Mesendoderm (in vitro differentiated cells): Measurements from ENCODE around the gene CATSPERD.
"Not testable (repeated sequence)": the region's sequence is repeated elsewhere in the genome, so short reads cannot be mapped to it uniquely, and the experiment has no call there.

ENCODE experiments used
- DNase-seq: peaks from one replicate; pipeline ENCODE4 v3.0.0; 2013
- H2AK5ac ChIP-seq: 2 replicates; pipeline ENCODE4 v1.6.1; 2013; ENCODE audit warnings: low read length, inconsistent platforms
- H2BK120ac ChIP-seq: 2 replicates; pipeline ENCODE4 v1.6.1; 2013; ENCODE audit warnings: low read depth, mild to moderate bottlenecking, low read length, moderate library complexity, mixed read lengths
- H2BK15ac ChIP-seq: replicated peaks from 2 replicates; pipeline ENCODE4 v1.6.1; 2013; ENCODE audit warnings: low read depth, mild to moderate bottlenecking, moderate library complexity
- H2BK5ac ChIP-seq: 2 replicates; pipeline ENCODE4 v1.6.1; 2013; ENCODE audit warnings: low read length, inconsistent platforms
- H3K18ac ChIP-seq: 2 replicates; pipeline ENCODE4 v1.6.1; 2013; ENCODE audit warnings: mild to moderate bottlenecking, low read length, mixed read lengths
- H3K23ac ChIP-seq: one replicate; pipeline ENCODE4 v1.6.1; 2013; ENCODE audit warnings: low read length
- H3K27ac ChIP-seq: 2 replicates; pipeline ENCODE4 v1.5.1; 2013; ENCODE audit warnings: low read depth, mild to moderate bottlenecking, inconsistent platforms, low read length, moderate library complexity
- H3K27me3 ChIP-seq: 2 replicates; pipeline ENCODE4 v1.6.1; 2013; ENCODE audit warnings: low read length, control low read depth, mild to moderate bottlenecking, inconsistent platforms; ENCODE audit not compliant: insufficient read depth, poor library complexity
- H3K36me3 ChIP-seq: 2 replicates; pipeline ENCODE4 v1.6.1; 2013; ENCODE audit warnings: low read length, inconsistent platforms; ENCODE audit not compliant: control insufficient read depth, insufficient read depth
- H3K4ac ChIP-seq: one replicate; pipeline ENCODE4 v1.6.1; 2013; ENCODE audit warnings: low read depth, mild to moderate bottlenecking, low read length, moderate library complexity
- H3K4me1 ChIP-seq: 2 replicates; pipeline ENCODE4 v1.6.1; 2013; ENCODE audit warnings: low read depth, low read length, inconsistent platforms; ENCODE audit not compliant: control insufficient read depth
- H3K4me2 ChIP-seq: 2 replicates; pipeline ENCODE4 v1.6.1; 2013; ENCODE audit warnings: low read length
- H3K4me3 ChIP-seq: 2 replicates; pipeline ENCODE4 v1.5.1; 2013; ENCODE audit warnings: mild to moderate bottlenecking, low read length
- H3K56ac ChIP-seq: one replicate; pipeline ENCODE4 v1.6.1; 2013; ENCODE audit warnings: low read length
- H3K79me1 ChIP-seq: 2 replicates; pipeline ENCODE4 v1.6.1; 2013; ENCODE audit warnings: low read length, inconsistent platforms
- H3K79me2 ChIP-seq: 2 replicates; pipeline ENCODE4 v1.6.1; 2013; ENCODE audit warnings: mild to moderate bottlenecking, low read length; ENCODE audit not compliant: control insufficient read depth, insufficient read depth
- H3K9ac ChIP-seq: 2 replicates; pipeline ENCODE4 v1.6.1; 2013; ENCODE audit warnings: low read length, inconsistent platforms
- H4K5ac ChIP-seq: one replicate; pipeline ENCODE4 v1.6.1; 2013; ENCODE audit warnings: low read length
- H4K8ac ChIP-seq: one replicate; pipeline ENCODE4 v1.6.1; 2013; ENCODE audit warnings: low read depth, mild to moderate bottlenecking, control low read depth, low read length, moderate library complexity
- WGBS: extraction: QIAGEN DNeasy Blood & Tissue Kit; methylation state at CpG from one replicate; pipeline ENCODE4 v1.1.7; 2013; ENCODE audit warnings: low lambda C conversion rate, missing lambda C conversion rate; ENCODE audit not compliant: insufficient coverage; ENCODE audit errors: extremely low coverage; 5-methylcytosine and 5-hydroxymethylcytosine counted together

Gene CATSPERD

GRCh38 chr19:5774921-5775320, 54.5 kb downstream of the CATSPERD start:
- no peak overlapping the region for H3K4me2 ChIP-seq
- H3K27me3 ChIP-seq, result no peaks in the 10 kb centered on the region
- no peak for DNase-seq
- no peak overlapping the region for H3K18ac ChIP-seq
- no peaks in the 10 kb centered on the region for H3K36me3 ChIP-seq
- WGBS, result no CpG with 5 or more reads among the region's 8 CpGs
- H2AK5ac ChIP-seq, result no peak overlapping the region
- H3K4ac ChIP-seq, result no peak overlapping the region
- no peaks in the 10 kb centered on the region for H3K4me1 ChIP-seq
- no peak overlapping the region for H3K23ac ChIP-seq
- no peak overlapping the region for H3K9ac ChIP-seq
- no peaks in the 10 kb centered on the region for H3K79me2 ChIP-seq
- no peaks in the 10 kb centered on the region for H3K79me1 ChIP-seq
- H2BK15ac ChIP-seq, result no peak overlapping the region
- no peak overlapping the region for H4K8ac ChIP-seq
- no peak overlapping the region for H2BK120ac ChIP-seq
- H2BK5ac ChIP-seq, result no peak overlapping the region
- H3K27ac ChIP-seq, result no peak overlapping the region
- H4K5ac ChIP-seq, result no peak overlapping the region
- H3K4me3 ChIP-seq, result no peak overlapping the region
- no peak overlapping the region for H3K56ac ChIP-seq

- H3K4me2 ChIP-seq, result no peak overlapping the region
- no peak overlapping the region for H3K56ac ChIP-seq
- no CpG with 5 or more reads among the region's 17 CpGs for WGBS
- no peak overlapping the region for H4K8ac ChIP-seq
- H2BK15ac ChIP-seq, result no peak overlapping the region
- no peak overlapping the region for H3K18ac ChIP-seq
- DNase-seq, result no peak
- no peak overlapping the region for H4K5ac ChIP-seq
- no peak overlapping the region for H3K27ac ChIP-seq
- H3K36me3 ChIP-seq, result no peaks in the 10 kb centered on the region
- H3K4ac ChIP-seq, result no peak overlapping the region
- H2AK5ac ChIP-seq, result no peak overlapping the region
- H3K79me2 ChIP-seq, result no peaks in the 10 kb centered on the region
- H3K27me3 ChIP-seq, result no peaks in the 10 kb centered on the region
- no peak overlapping the region for H3K9ac ChIP-seq
- H3K4me3 ChIP-seq, result no peak overlapping the region
- H3K4me1 ChIP-seq, result no peaks in the 10 kb centered on the region
- H3K79me1 ChIP-seq, result no peaks in the 10 kb centered on the region
- no peak overlapping the region for H2BK120ac ChIP-seq
- no peak overlapping the region for H2BK5ac ChIP-seq
- H3K23ac ChIP-seq, result no peak overlapping the region
Measured at GRCh38 chr19:5775668-5776309, 55.4 kb downstream of the CATSPERD start.

GRCh38 chr19:5778402-5778801, 58.0 kb downstream of the CATSPERD start:
- H3K4me3 ChIP-seq, result no peak overlapping the region
- no peak overlapping the region for H2BK5ac ChIP-seq
- H3K79me2 ChIP-seq, result no peaks in the 10 kb centered on the region
- H3K27ac ChIP-seq, result no peak overlapping the region
- H4K8ac ChIP-seq, result no peak overlapping the region
- no peak overlapping the region for H2AK5ac ChIP-seq
- no peak overlapping the region for H2BK120ac ChIP-seq
- no peaks in the 10 kb centered on the region for H3K4me1 ChIP-seq
- no peak overlapping the region for H3K9ac ChIP-seq
- H3K4me2 ChIP-seq, result no peak overlapping the region
- H3K79me1 ChIP-seq, result no peaks in the 10 kb centered on the region
- no peak overlapping the region for H3K4ac ChIP-seq
- no peak overlapping the region for H3K23ac ChIP-seq
- no peaks in the 10 kb centered on the region for H3K27me3 ChIP-seq
- no peak overlapping the region for H2BK15ac ChIP-seq
- WGBS, result no CpG with 5 or more reads among the region's 17 CpGs
- no peaks in the 10 kb centered on the region for H3K36me3 ChIP-seq
- H3K18ac ChIP-seq, result no peak overlapping the region
- H3K56ac ChIP-seq, result no peak overlapping the region
- no peak for DNase-seq
- H4K5ac ChIP-seq, result no peak overlapping the region

GRCh38 chr19:5780916-5781315, 60.5 kb downstream of the CATSPERD start:
- not testable (repeated sequence) for H3K23ac ChIP-seq, H2BK120ac ChIP-seq, H2AK5ac ChIP-seq, H3K56ac ChIP-seq, H2BK5ac ChIP-seq, H3K36me3 ChIP-seq, H3K27me3 ChIP-seq, H3K4me1 ChIP-seq, DNase-seq, H3K18ac ChIP-seq, H3K4ac ChIP-seq, H3K27ac ChIP-seq, H3K79me2 ChIP-seq, H3K4me2 ChIP-seq, H3K79me1 ChIP-seq, H3K9ac ChIP-seq, H2BK15ac ChIP-seq, H3K4me3 ChIP-seq, H4K5ac ChIP-seq, H4K8ac ChIP-seq
- no CpG with 5 or more reads among the region's 11 CpGs for WGBS

- Histone ChIP-seq H3K4me1 (no peaks in the 10 kb centered on the region), H3K23ac (no peak overlapping the region), H3K56ac (no peak overlapping the region), H3K79me1 (no peaks in the 10 kb centered on the region), H3K4me2 (no peak overlapping the region), H3K79me2 (no peaks in the 10 kb centered on the region), H3K27me3 (no peaks in the 10 kb centered on the region), H3K9ac (no peak overlapping the region), H3K36me3 (peaks cover 7% of the 10 kb centered on the region), H2BK15ac (no peak overlapping the region), H2AK5ac (no peak overlapping the region), H3K27ac (no peak overlapping the region), H4K8ac (no peak overlapping the region), H2BK5ac (no peak overlapping the region), H4K5ac (no peak overlapping the region), H3K4me3 (no peak overlapping the region), H3K18ac (no peak overlapping the region), H2BK120ac (no peak overlapping the region), H3K4ac (no peak overlapping the region)
- no CpG with 5 or more reads among the region's 9 CpGs for WGBS
- DNase-seq, result no peak
Measured at GRCh38 chr19:5782322-5782721, 61.9 kb downstream of the CATSPERD start.
